Measurements from ENCODE around the gene BOLA2.
"Not testable (repeated sequence)": the region's sequence is repeated elsewhere in the genome, so short reads cannot be mapped to it uniquely, and the experiment has no call there.

GRCh38 chr16:29459706-29460646, 5.8 kb upstream of the BOLA2 start, which contains the start of gene SULT1A4:
- TF ChIP-seq CTCF, POLR2A (IDR thresholded peaks at IDR 0.05): not testable (repeated sequence)

Measured in vagina (tissue), 2 donors.